H9 (cell line): ENCODE data around the gene KCNG3. TPM values are rescaled to one million over a fixed set of nuclear protein-coding genes. Genes with fewer than 3 reads are reported as not detected.

Experiments
- DNase-seq: peaks from one replicate; pipeline ENCODE4 v3.0.0-alpha.2; 2017
- H2AFZ ChIP-seq: one replicate; pipeline ENCODE4 v1.6.1; 2013; ENCODE audit warnings: mild to moderate bottlenecking, low read length, control low read depth, moderate library complexity
- H2AK5ac ChIP-seq: 2 replicates; pipeline ENCODE4 v1.6.1; 2013; ENCODE audit warnings: low read length, control low read depth, mixed read lengths; ENCODE audit not compliant: insufficient read length
- H2BK120ac ChIP-seq: one replicate; pipeline ENCODE4 v1.6.1; 2013; ENCODE audit warnings: low read depth, mild to moderate bottlenecking, low read length, control low read depth, inconsistent platforms; ENCODE audit not compliant: poor library complexity, severe bottlenecking
- H2BK12ac ChIP-seq: 2 replicates; pipeline ENCODE4 v1.6.1; 2013; ENCODE audit warnings: low read length, control low read depth, mixed read lengths, low read depth; ENCODE audit not compliant: insufficient read length
- H2BK15ac ChIP-seq: 2 replicates; pipeline ENCODE4 v1.6.1; 2013; ENCODE audit warnings: low read depth, low read length, control low read depth
- H2BK20ac ChIP-seq: one replicate; pipeline ENCODE4 v1.6.1; 2013; ENCODE audit warnings: low read depth, mild to moderate bottlenecking, low read length, control low read depth, inconsistent platforms; ENCODE audit not compliant: poor library complexity, severe bottlenecking
- H2BK5ac ChIP-seq: 2 replicates; pipeline ENCODE4 v1.6.1; 2013; ENCODE audit warnings: low read length, control low read depth, mixed read lengths; ENCODE audit not compliant: insufficient read length
- H3K14ac ChIP-seq: 2 replicates; pipeline ENCODE4 v1.6.1; 2013; ENCODE audit warnings: low read length, control low read depth; ENCODE audit not compliant: insufficient read depth
- H3K18ac ChIP-seq: 2 replicates; pipeline ENCODE4 v1.6.1; 2013; ENCODE audit warnings: low read depth, mild to moderate bottlenecking, mixed read lengths, low read length, control low read depth; ENCODE audit not compliant: insufficient read length
- H3K23ac ChIP-seq: 2 replicates; pipeline ENCODE4 v1.6.1; 2013; ENCODE audit warnings: low read length, control low read depth, mixed read lengths, low read depth; ENCODE audit not compliant: insufficient read length
- H3K23me2 ChIP-seq: 2 replicates; pipeline ENCODE4 v1.6.1; 2013; ENCODE audit warnings: low read depth, mild to moderate bottlenecking, mixed read lengths, low read length, control low read depth; ENCODE audit not compliant: insufficient read length, poor library complexity, severe bottlenecking
- H3K27ac ChIP-seq: 2 replicates; pipeline ENCODE4 v1.5.1; 2013; ENCODE audit warnings: low read length, control low read depth, mixed read lengths, low read depth; ENCODE audit not compliant: insufficient read length
- H3K27me3 ChIP-seq: 2 replicates; pipeline ENCODE4 v1.6.1; 2013; ENCODE audit warnings: low read length, control low read depth, inconsistent platforms; ENCODE audit not compliant: insufficient read depth
- H3K4ac ChIP-seq: 2 replicates; pipeline ENCODE4 v1.6.1; 2013; ENCODE audit warnings: low read depth, mild to moderate bottlenecking, control low read depth, inconsistent platforms, low read length, moderate library complexity
- H3K4me1 ChIP-seq: 2 replicates; pipeline ENCODE4 v1.6.1; 2013; ENCODE audit warnings: low read length, control low read depth, inconsistent platforms; ENCODE audit not compliant: insufficient read depth
- H3K4me2 ChIP-seq: 2 replicates; pipeline ENCODE4 v1.6.1; 2013; ENCODE audit warnings: low read length, control low read depth, mixed read lengths; ENCODE audit not compliant: insufficient read length, insufficient read depth
- H3K56ac ChIP-seq: 2 replicates; pipeline ENCODE4 v1.6.1; 2013; ENCODE audit warnings: low read depth, mild to moderate bottlenecking, mixed read lengths, low read length, control low read depth; ENCODE audit not compliant: insufficient read length
- H3K79me1 ChIP-seq: 2 replicates; pipeline ENCODE4 v1.6.1; 2013; ENCODE audit warnings: low read depth, mild to moderate bottlenecking, moderate library complexity, low read length, control low read depth, inconsistent platforms; ENCODE audit not compliant: insufficient read depth, poor library complexity, severe bottlenecking
- H3K79me2 ChIP-seq: 2 replicates; pipeline ENCODE4 v1.6.1; 2013; ENCODE audit warnings: low read length, control low read depth, inconsistent platforms; ENCODE audit not compliant: insufficient read depth
- H3K9ac ChIP-seq: 2 replicates; pipeline ENCODE4 v1.6.1; 2013; ENCODE audit warnings: low read length, control low read depth, mixed read lengths; ENCODE audit not compliant: insufficient read length; ENCODE audit errors: extremely low read depth
- H3K9me3 ChIP-seq: one replicate; pipeline ENCODE4 v1.6.1; 2013; ENCODE audit warnings: low read depth, low read length, inconsistent platforms; ENCODE audit not compliant: control insufficient read depth
- H3T11ph ChIP-seq: one replicate; pipeline ENCODE4 v1.6.1; 2013; ENCODE audit warnings: mild to moderate bottlenecking, low read length, control low read depth, inconsistent platforms
- H4K20me1 ChIP-seq: one replicate; pipeline ENCODE4 v1.6.1; 2013; ENCODE audit not compliant: control insufficient read depth, insufficient read length, insufficient read depth
- H4K5ac ChIP-seq: 2 replicates; pipeline ENCODE4 v1.6.1; 2013; ENCODE audit warnings: low read depth, mild to moderate bottlenecking, mixed read lengths, low read length, control low read depth; ENCODE audit not compliant: insufficient read length
- H4K8ac ChIP-seq: replicated peaks from 2 replicates; pipeline ENCODE4 v1.6.1; 2013; ENCODE audit warnings: low read length, control low read depth, mixed read lengths, low read depth; ENCODE audit not compliant: insufficient read length
- H4K91ac ChIP-seq: 2 replicates; pipeline ENCODE4 v1.6.1; 2013; ENCODE audit warnings: low read depth, mild to moderate bottlenecking, moderate library complexity, mixed read lengths, low read length, control low read depth; ENCODE audit not compliant: insufficient read length
- H3K27ac Mint-ChIP-seq, 3 experiments: 2 replicates in 2 of 3; 3 replicates in 1 of 3; pipeline ENCODE4 v1.8.0; 2020 to 2021; ENCODE audit warnings: mixed read lengths in 3 of 3, mild to moderate bottlenecking in 1 of 3, moderate library complexity in 1 of 3
- H3K27me3 Mint-ChIP-seq: 2 replicates; pipeline ENCODE4 v1.8.0; 2021; ENCODE audit warnings: low read depth, mild to moderate bottlenecking, moderate library complexity, mixed read lengths
- H3K36me3 Mint-ChIP-seq, 3 experiments: 2 replicates in 2 of 3; 3 replicates in 1 of 3; pipeline ENCODE4 v1.8.0; 2020 to 2021; ENCODE audit warnings: low read depth in 3 of 3, mixed read lengths in 3 of 3; ENCODE audit not compliant: insufficient read depth in 1 of 3
- H3K4me1 Mint-ChIP-seq, 2 experiments: 2 replicates each; pipeline ENCODE4 v1.8.0; 2020; ENCODE audit warnings: mixed read lengths in 2 of 2
- H3K4me3 Mint-ChIP-seq, 2 experiments: 2 replicates in 1 of 2; 3 replicates in 1 of 2; pipeline ENCODE4 v1.8.0; 2020 to 2021; ENCODE audit warnings: mild to moderate bottlenecking in 2 of 2, mixed read lengths in 2 of 2, moderate library complexity in 1 of 2
- H3K9me3 Mint-ChIP-seq, 2 experiments: 2 replicates in 1 of 2; 3 replicates in 1 of 2; pipeline ENCODE4 v1.8.0; 2020; ENCODE audit warnings: mild to moderate bottlenecking in 2 of 2, mixed read lengths in 2 of 2, moderate library complexity in 1 of 2
- WGBS: extraction: QIAGEN DNeasy Blood & Tissue Kit; methylation state at CpG from one replicate; pipeline ENCODE4 v1.1.7; 2013; ENCODE audit warnings: missing lambda C conversion rate, low lambda C conversion rate, mixed read lengths; ENCODE audit not compliant: insufficient read length; ENCODE audit errors: extremely low coverage; 5-methylcytosine and 5-hydroxymethylcytosine counted together
- total RNA-seq: library from RNA; stranded (reverse); gene quantifications from 2 replicates; pipeline ENCODE4 v1.2.1, GENCODE V29; 2021
- TF ChIP-seq, protein P1 (sequence below): fragments of 200-600 bp; sonication (generic); conservative IDR thresholded peaks from 3 replicates; pipeline ENCODE4 v1.8.0; 2021; ENCODE audit warnings: antibody characterized with exemption, mild to moderate bottlenecking

KCNG3 gene
- total RNA-seq, 1 experiment from 2014 or later: 16.5 TPM

- H3K4me2 ChIP-seq: no peak overlapping the region
These were observed 68.1 kb downstream of the KCNG3 start for GRCh38 chr2:42425697-42426096.

More at GRCh38 chr2:42425697-42426096, 68.1 kb downstream of the KCNG3 start:
- no peaks in the 10 kb centered on the region for H3K79me2 ChIP-seq
- no peak overlapping the region for H3K18ac ChIP-seq
- no peaks in the 10 kb centered on the region for H3K9me3 ChIP-seq
- no peak overlapping the region for H3K9ac ChIP-seq
- no peak overlapping the region for H2AFZ ChIP-seq
- Mint-ChIP-seq H3K27ac (0 out of 7 replicates have a peak overlapping the region, but pooled peaks of 1 of the 3 experiments have one; percentile 17), H3K4me3 (no peak overlapping the region), H3K9me3 (no peaks in the 10 kb centered on the region), H3K36me3 (peaks cover 0 to 4% (median 1%) of the 10 kb centered on the region in 3 experiments; a peak in 4 of 7 replicates), H3K4me1 (peaks cover 2 to 20% of the 10 kb centered on the region in 2 experiments; a peak in 2 of 4 replicates), H3K27me3 (no peaks in the 10 kb centered on the region)
- no peaks in the 10 kb centered on the region for H4K20me1 ChIP-seq
- H2BK5ac ChIP-seq: no peak overlapping the region
- no peak overlapping the region for H2AK5ac ChIP-seq
- TF ChIP-seq, protein P1, sequence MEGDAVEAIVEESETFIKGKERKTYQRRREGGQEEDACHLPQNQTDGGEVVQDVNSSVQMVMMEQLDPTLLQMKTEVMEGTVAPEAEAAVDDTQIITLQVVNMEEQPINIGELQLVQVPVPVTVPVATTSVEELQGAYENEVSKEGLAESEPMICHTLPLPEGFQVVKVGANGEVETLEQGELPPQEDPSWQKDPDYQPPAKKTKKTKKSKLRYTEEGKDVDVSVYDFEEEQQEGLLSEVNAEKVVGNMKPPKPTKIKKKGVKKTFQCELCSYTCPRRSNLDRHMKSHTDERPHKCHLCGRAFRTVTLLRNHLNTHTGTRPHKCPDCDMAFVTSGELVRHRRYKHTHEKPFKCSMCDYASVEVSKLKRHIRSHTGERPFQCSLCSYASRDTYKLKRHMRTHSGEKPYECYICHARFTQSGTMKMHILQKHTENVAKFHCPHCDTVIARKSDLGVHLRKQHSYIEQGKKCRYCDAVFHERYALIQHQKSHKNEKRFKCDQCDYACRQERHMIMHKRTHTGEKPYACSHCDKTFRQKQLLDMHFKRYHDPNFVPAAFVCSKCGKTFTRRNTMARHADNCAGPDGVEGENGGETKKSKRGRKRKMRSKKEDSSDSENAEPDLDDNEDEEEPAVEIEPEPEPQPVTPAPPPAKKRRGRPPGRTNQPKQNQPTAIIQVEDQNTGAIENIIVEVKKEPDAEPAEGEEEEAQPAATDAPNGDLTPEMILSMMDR: no peak
- H4K8ac ChIP-seq: no peak overlapping the region
- no peak overlapping the region for H2BK120ac ChIP-seq
- no peak overlapping the region for H3K27ac ChIP-seq
- no peak overlapping the region for H2BK20ac ChIP-seq
- no CpG with 5 or more reads among the region's 3 CpGs for WGBS
- no peaks in the 10 kb centered on the region for H3K23me2 ChIP-seq
- no peaks in the 10 kb centered on the region for H3K79me1 ChIP-seq
- no peak overlapping the region for H3K56ac ChIP-seq
- no peak overlapping the region for H4K91ac ChIP-seq
- H2BK12ac ChIP-seq: no peak overlapping the region
- H3K23ac ChIP-seq: no peak overlapping the region
- no peak overlapping the region for H3K4ac ChIP-seq
- DNase-seq: no peak
- no peak overlapping the region for H3T11ph ChIP-seq
- no peaks in the 10 kb centered on the region for H3K4me1 ChIP-seq
- H3K27me3 ChIP-seq: no peaks in the 10 kb centered on the region
- no peak overlapping the region for H2BK15ac ChIP-seq
- H3K14ac ChIP-seq: no peak overlapping the region
- no peak overlapping the region for H4K5ac ChIP-seq
